ENCODE data around the gene LRRC30. TPM values are rescaled to one million over a fixed set of nuclear protein-coding genes. Genes with fewer than 3 reads are reported as not detected.

The LRRC30 gene
- total RNA-seq, 2 experiments from 2014 or later = not detected

DNA sequence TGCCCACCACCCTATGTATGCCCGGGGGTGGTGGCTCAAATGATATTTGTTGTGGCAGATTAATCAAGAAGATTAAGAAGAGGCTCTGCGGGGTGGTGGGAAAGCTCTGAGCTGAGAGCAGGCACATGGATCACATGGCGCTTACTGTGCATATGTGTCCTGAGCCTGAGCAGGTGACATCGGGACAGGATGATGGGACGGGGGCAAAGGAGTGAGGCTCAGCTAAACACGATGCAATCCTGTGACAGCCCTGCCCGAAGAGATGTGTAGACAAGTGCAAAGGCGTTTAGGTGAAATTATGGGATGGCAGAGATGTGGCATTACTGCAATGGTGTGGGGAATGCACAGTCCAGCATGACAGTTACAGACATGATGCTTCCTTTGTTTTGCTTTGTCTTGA is 6.0 kb downstream of the LRRC30 start:
- H3K4me2 ChIP-seq (ENCODE audit: low read length) = no peak overlapping the region
- H3K27ac ChIP-seq (ENCODE audit: low read depth, low read length, poor library complexity, severe bottlenecking) = no peak overlapping the region
- no peaks in the 10 kb centered on the region for H3K36me3 ChIP-seq (ENCODE audit: insufficient read depth, low read length)
- no peak overlapping the region for H2AFZ ChIP-seq (ENCODE audit: low read length)
- no TSS peak for BruUV-seq (replicated peaks)
- H3K4me1 ChIP-seq (ENCODE audit: insufficient read depth, low read length, poor library complexity, severe bottlenecking) = no peaks in the 10 kb centered on the region
- ChIA-PET POLR2A (interaction anchor here (0.6 kb wide), 1 partner anchor 952 kb away, joined by 3 read pairs; no protein-coding TSS in a partner anchor), CTCF (ENCODE audit: unreplicated experiment) (no interaction called here)
- intact Hi-C loops (cut with micrococcal nuclease; ENCODE audit: unreplicated experiment) = no loop called here
- no peaks in the 10 kb centered on the region for H3K79me2 ChIP-seq (ENCODE audit: insufficient read depth, low read depth, low read length)
- DNase-seq (ENCODE audit: low spot score) = no peak
- H3K9me2 ChIP-seq (ENCODE audit: insufficient read depth, low read length) = no peaks in the 10 kb centered on the region
- H3K9me3 ChIP-seq (ENCODE audit: low read length) = no peaks in the 10 kb centered on the region
- no peaks in the 10 kb centered on the region for H4K20me1 ChIP-seq (ENCODE audit: insufficient read depth, low read length)
- H3K4me3 ChIP-seq (ENCODE audit: low read depth, low read length, poor library complexity, severe bottlenecking) = no peak overlapping the region
- TF ChIP-seq EZH2phosphoT487 (IDR thresholded peaks at IDR 0.05; ENCODE audit: borderline replicate concordance, low read depth, low read length) (no peak), CTCF (conservative IDR thresholded peaks at IDR 0.05; ENCODE audit: low read length) (no peak)

- DNase-seq (ENCODE audit: low spot score) = no peak
- Histone ChIP-seq H3K9me3 (ENCODE audit: low read length) (no peaks in the 10 kb centered on the region), H3K4me3 (ENCODE audit: low read depth, low read length, poor library complexity, severe bottlenecking) (no peak overlapping the region), H3K36me3 (ENCODE audit: insufficient read depth, low read length) (no peaks in the 10 kb centered on the region), H3K4me1 (ENCODE audit: insufficient read depth, low read length, poor library complexity, severe bottlenecking) (no peaks in the 10 kb centered on the region), H3K9me2 (ENCODE audit: insufficient read depth, low read length) (no peaks in the 10 kb centered on the region), H2AFZ (ENCODE audit: low read length) (no peak overlapping the region), H4K20me1 (ENCODE audit: insufficient read depth, low read length) (no peaks in the 10 kb centered on the region), H3K27ac (ENCODE audit: low read depth, low read length, poor library complexity, severe bottlenecking) (no peak overlapping the region), H3K4me2 (ENCODE audit: low read length) (no peak overlapping the region), H3K79me2 (ENCODE audit: insufficient read depth, low read depth, low read length) (no peaks in the 10 kb centered on the region)
- intact Hi-C loops (cut with micrococcal nuclease; ENCODE audit: unreplicated experiment) = no loop called here
- TF ChIP-seq EZH2phosphoT487 (IDR thresholded peaks at IDR 0.05; ENCODE audit: borderline replicate concordance, low read depth, low read length) = no peak
- no peak for TF ChIP-seq CTCF (conservative IDR thresholded peaks at IDR 0.05; ENCODE audit: low read length)
- POLR2A ChIA-PET = no interaction called here
- CTCF ChIA-PET (ENCODE audit: unreplicated experiment) = no interaction called here
- BruUV-seq (replicated peaks) = no TSS peak
Measured at GRCh38 chr18:7237673-7238272, 6.9 kb downstream of the LRRC30 start.

- Histone ChIP-seq H3K27ac (ENCODE audit: low read depth, low read length, poor library complexity, severe bottlenecking) (no peak overlapping the region), H3K79me2 (ENCODE audit: insufficient read depth, low read depth, low read length) (no peaks in the 10 kb centered on the region), H3K9me3 (ENCODE audit: low read length) (no peaks in the 10 kb centered on the region), H3K36me3 (ENCODE audit: insufficient read depth, low read length) (no peaks in the 10 kb centered on the region), H2AFZ (ENCODE audit: low read length) (no peak overlapping the region), H3K4me1 (ENCODE audit: insufficient read depth, low read length, poor library complexity, severe bottlenecking) (no peaks in the 10 kb centered on the region), H3K4me3 (ENCODE audit: low read depth, low read length, poor library complexity, severe bottlenecking) (no peak overlapping the region), H4K20me1 (ENCODE audit: insufficient read depth, low read length) (no peaks in the 10 kb centered on the region), H3K9me2 (ENCODE audit: insufficient read depth, low read length) (no peaks in the 10 kb centered on the region), H3K4me2 (ENCODE audit: low read length) (no peak overlapping the region)
- TF ChIP-seq EZH2phosphoT487 (IDR thresholded peaks at IDR 0.05; ENCODE audit: borderline replicate concordance, low read depth, low read length) = no peak
- no peak for TF ChIP-seq CTCF (conservative IDR thresholded peaks at IDR 0.05; ENCODE audit: low read length)
- no TSS peak for BruUV-seq (replicated peaks)
- DNase-seq (ENCODE audit: low spot score) = no peak
- ChIA-PET CTCF (ENCODE audit: unreplicated experiment) (no interaction called here), POLR2A (no interaction called here)
- intact Hi-C loops (cut with micrococcal nuclease; ENCODE audit: unreplicated experiment) = no loop called here
Measured at GRCh38 chr18:7242926-7243325, 12.0 kb downstream of the LRRC30 start.

Data from OCI-LY7 (cell line).